HEK293 (cell line): ENCODE measurements around the gene RAD9B.

Experiments used
- CTCF ChIA-PET: fragments of 350-600 bp; formaldehyde crosslinking; extraction: SDS; loops from one replicate; lab custom pipeline; 2021; ENCODE audit warnings: antibody characterized with exemption; lab: Yijun Ruan, JAX
- POLR2A ChIA-PET: fragments of 300-600 bp; formaldehyde crosslinking; extraction: SDS; loops from one replicate; lab custom pipeline; 2020; ENCODE audit warnings: antibody characterized with exemption, inconsistent platforms; lab: Yijun Ruan, JAX
- H3K27ac ChIP-seq: fragments of 200-500 bp; sonication (Bioruptor generic); 2 replicates; pipeline ENCODE4 v1.5.1; 2014; ENCODE audit warnings: low read depth, low read length, control low read depth, inconsistent platforms; ENCODE audit errors: extremely low read depth
- H3K36me3 ChIP-seq, 2 experiments: fragments of 200-500 bp in 1 of 2; sonication (Bioruptor generic) in 1 of 2; 1 replicate in 1 of 2; 2 replicates in 1 of 2; pipeline ENCODE4 v1.5.1; 2014 to 2017; ENCODE audit warnings: inconsistent platforms in 2 of 2, low read length in 2 of 2; ENCODE audit not compliant: control insufficient read depth in 2 of 2, insufficient read depth in 1 of 2
- H3K4me1 ChIP-seq: fragments of 200-500 bp; sonication (Bioruptor generic); 2 replicates; pipeline ENCODE4 v1.5.1; 2014; ENCODE audit warnings: mild to moderate bottlenecking, low read length, inconsistent platforms; ENCODE audit not compliant: control insufficient read depth, insufficient read depth
- H3K4me3 ChIP-seq: 2 replicates; pipeline ENCODE4 v1.5.1; 2011; ENCODE audit warnings: low read depth, mild to moderate bottlenecking, control low read depth, low read length, moderate library complexity
- H3K9me3 ChIP-seq: fragments of 200-500 bp; sonication (Bioruptor generic); 2 replicates; pipeline ENCODE4 v1.5.1; 2014; ENCODE audit warnings: low read depth, low read length, inconsistent platforms; ENCODE audit not compliant: control insufficient read depth, insufficient read depth
- HOXD13 ChIP-seq: sonication (generic); formaldehyde crosslinking; IDR thresholded peaks from 2 replicates; pipeline ENCODE4 v1.8.0; 2022; ENCODE audit warnings: missing genetic modification reagents, borderline replicate concordance
- IKZF3 ChIP-seq: fragments of 450-650 bp; IDR thresholded peaks from 2 replicates; pipeline ENCODE4 v1.5.0; 2018; ENCODE audit warnings: missing biosample characterization, mild to moderate bottlenecking, missing genetic modification characterization, moderate library complexity
- ZBTB17 ChIP-seq: fragments of 450-650 bp; formaldehyde crosslinking; IDR thresholded peaks from 2 replicates; pipeline ENCODE4 v1.5.1; 2016; ENCODE audit warnings: missing biosample characterization, missing genetic modification characterization
- ZEB2 ChIP-seq: fragments of 450-650 bp; formaldehyde crosslinking; IDR thresholded peaks from 2 replicates; pipeline ENCODE4 v1.5.1; 2016; ENCODE audit warnings: missing biosample characterization, missing genetic modification characterization
- ZNF112 ChIP-seq: fragments of 450-650 bp; formaldehyde crosslinking; IDR thresholded peaks from 2 replicates; pipeline ENCODE4 v1.5.0; 2017; ENCODE audit warnings: missing biosample characterization, missing genetic modification characterization
- ZNF121 ChIP-seq: fragments of 450-650 bp; formaldehyde crosslinking; IDR thresholded peaks from 2 replicates; pipeline ENCODE4 v1.5.1; 2016; ENCODE audit warnings: missing biosample characterization, missing genetic modification characterization
- ZNF16 ChIP-seq: fragments of 450-650 bp; formaldehyde crosslinking; IDR thresholded peaks from 2 replicates; pipeline ENCODE4 v1.5.1; 2016; ENCODE audit warnings: low read depth, missing biosample characterization, missing genetic modification characterization
- ZNF221 ChIP-seq: fragments of 450-650 bp; formaldehyde crosslinking; IDR thresholded peaks from 2 replicates; pipeline ENCODE4 v1.5.1; 2017; ENCODE audit warnings: missing biosample characterization, missing genetic modification characterization, borderline replicate concordance
- ZNF341 ChIP-seq: fragments of 450-650 bp; formaldehyde crosslinking; IDR thresholded peaks from 2 replicates; pipeline ENCODE4; 2016; ENCODE audit warnings: low read depth, missing biosample characterization, missing genetic modification characterization
- ZNF514 ChIP-seq: fragments of 450-650 bp; formaldehyde crosslinking; IDR thresholded peaks from 2 replicates; pipeline ENCODE4 v1.5.1; 2016; ENCODE audit warnings: missing biosample characterization, missing genetic modification characterization
- ZNF600 ChIP-seq: fragments of 450-650 bp; formaldehyde crosslinking; IDR thresholded peaks from 2 replicates; pipeline ENCODE4 v1.5.1; 2016; ENCODE audit warnings: missing biosample characterization, missing genetic modification characterization
- ZNF837 ChIP-seq: fragments of 450-650 bp; formaldehyde crosslinking; IDR thresholded peaks from 2 replicates; pipeline ENCODE4 v1.5.1; 2016; ENCODE audit warnings: missing biosample characterization, missing genetic modification characterization
- TF ChIP-seq, protein P1 (sequence below): fragments of 450-650 bp; formaldehyde crosslinking; IDR thresholded peaks from 2 replicates; pipeline ENCODE4 v1.5.1; 2016; ENCODE audit warnings: missing biosample characterization, missing genetic modification characterization
- TF ChIP-seq, protein P2 (sequence below): fragments of 450-650 bp; formaldehyde crosslinking; IDR thresholded peaks from 2 replicates; pipeline ENCODE4 v1.5.1; 2016; ENCODE audit warnings: missing biosample characterization, missing genetic modification characterization
- TF ChIP-seq, protein P3 (sequence below): fragments of 450-650 bp; formaldehyde crosslinking; IDR thresholded peaks from 2 replicates; pipeline ENCODE4 v1.5.1; 2017; ENCODE audit warnings: missing biosample characterization, missing genetic modification characterization
- TF ChIP-seq, protein P4 (sequence below): fragments of 450-650 bp; formaldehyde crosslinking; IDR thresholded peaks from 2 replicates; pipeline ENCODE4 v1.5.0; 2017; ENCODE audit warnings: missing biosample characterization, missing genetic modification characterization, borderline replicate concordance

RAD9B gene

DNA sequence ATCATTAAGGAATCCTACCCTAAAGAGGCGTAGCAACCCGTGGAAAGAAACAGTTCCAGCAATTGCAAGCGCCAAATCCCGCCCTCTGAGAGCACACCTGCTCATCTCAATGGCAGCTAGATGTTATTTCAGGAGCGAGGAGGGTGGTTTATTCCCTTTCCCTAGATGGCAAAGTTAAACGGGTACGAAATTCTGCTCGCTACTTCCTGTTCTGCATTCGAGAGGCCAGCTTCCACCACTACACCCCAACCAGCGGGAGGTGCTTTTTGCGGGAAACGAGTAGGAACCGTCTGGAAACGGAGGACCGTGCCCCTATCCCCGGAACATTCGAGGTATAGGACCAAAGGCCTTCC is 756 bp upstream of the RAD9B start (continued):
- TF ChIP-seq ZNF16 (tag by site-specific recombination) (no peak), ZNF600 (tag by site-specific recombination) (peak; percentile 86), IKZF3 (tag by site-specific recombination) (peak; percentile 89; the same call in 1 of the 2 replicates), HOXD13 (no peak), ZNF341 (tag by site-specific recombination) (peak; percentile 60; the same call in 1 of the 2 replicates), ZEB2 (peak; percentile 53; the same call in 1 of the 2 replicates), ZNF112 (tag by site-specific recombination) (no peak)
- TF ChIP-seq, protein P1, sequence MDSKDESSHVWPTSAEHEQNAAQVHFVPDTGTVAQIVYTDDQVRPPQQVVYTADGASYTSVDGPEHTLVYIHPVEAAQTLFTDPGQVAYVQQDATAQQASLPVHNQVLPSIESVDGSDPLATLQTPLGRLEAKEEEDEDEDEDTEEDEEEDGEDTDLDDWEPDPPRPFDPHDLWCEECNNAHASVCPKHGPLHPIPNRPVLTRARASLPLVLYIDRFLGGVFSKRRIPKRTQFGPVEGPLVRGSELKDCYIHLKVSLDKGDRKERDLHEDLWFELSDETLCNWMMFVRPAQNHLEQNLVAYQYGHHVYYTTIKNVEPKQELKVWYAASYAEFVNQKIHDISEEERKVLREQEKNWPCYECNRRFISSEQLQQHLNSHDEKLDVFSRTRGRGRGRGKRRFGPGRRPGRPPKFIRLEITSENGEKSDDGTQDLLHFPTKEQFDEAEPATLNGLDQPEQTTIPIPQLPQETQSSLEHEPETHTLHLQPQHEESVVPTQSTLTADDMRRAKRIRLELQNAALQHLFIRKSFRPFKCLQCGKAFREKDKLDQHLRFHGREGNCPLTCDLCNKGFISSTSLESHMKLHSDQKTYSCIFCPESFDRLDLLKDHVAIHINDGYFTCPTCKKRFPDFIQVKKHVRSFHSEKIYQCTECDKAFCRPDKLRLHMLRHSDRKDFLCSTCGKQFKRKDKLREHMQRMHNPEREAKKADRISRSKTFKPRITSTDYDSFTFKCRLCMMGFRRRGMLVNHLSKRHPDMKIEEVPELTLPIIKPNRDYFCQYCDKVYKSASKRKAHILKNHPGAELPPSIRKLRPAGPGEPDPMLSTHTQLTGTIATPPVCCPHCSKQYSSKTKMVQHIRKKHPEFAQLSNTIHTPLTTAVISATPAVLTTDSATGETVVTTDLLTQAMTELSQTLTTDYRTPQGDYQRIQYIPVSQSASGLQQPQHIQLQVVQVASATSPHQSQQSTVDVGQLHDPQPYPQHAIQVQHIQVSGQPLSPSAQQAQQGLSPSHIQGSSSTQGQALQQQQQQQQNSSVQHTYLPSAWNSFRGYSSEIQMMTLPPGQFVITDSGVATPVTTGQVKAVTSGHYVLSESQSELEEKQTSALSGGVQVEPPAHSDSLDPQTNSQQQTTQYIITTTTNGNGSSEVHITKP (tag by site-specific recombination): peak; percentile 82

DNA sequence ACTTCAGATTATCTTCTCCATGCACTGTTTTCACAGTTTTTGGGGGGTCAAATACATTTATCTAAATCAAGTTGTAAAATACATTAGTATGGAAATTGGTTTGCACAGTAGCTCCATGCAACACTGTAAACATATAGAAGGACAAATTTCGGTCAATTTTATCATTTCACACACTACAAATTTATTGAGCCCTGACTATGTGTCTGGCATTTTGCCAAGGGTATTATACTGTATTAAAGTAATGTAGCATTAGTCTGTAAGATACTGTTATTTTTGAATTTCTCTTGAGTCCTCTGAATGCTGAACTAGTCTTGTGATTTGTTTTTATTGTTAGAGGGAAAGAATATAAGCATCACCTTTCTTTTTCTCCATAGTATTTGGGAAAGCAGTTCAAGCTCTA is 1.3 kb downstream of the RAD9B start:
- Histone ChIP-seq H3K27ac (no peak overlapping the region), H3K9me3 (no peaks in the 10 kb centered on the region), H3K36me3 (peaks cover 0 to 8% of the 10 kb centered on the region in 2 experiments; a peak in 1 of 3 replicates), H3K4me3 (no peak overlapping the region), H3K4me1 (peaks cover 12% of the 10 kb centered on the region)
- TF ChIP-seq ZBTB17 (tag by site-specific recombination): no peak
- TF ChIP-seq ZNF837 (tag by site-specific recombination): no peak
- no peak for TF ChIP-seq ZNF221 (tag by site-specific recombination)
- TF ChIP-seq, protein P2, sequence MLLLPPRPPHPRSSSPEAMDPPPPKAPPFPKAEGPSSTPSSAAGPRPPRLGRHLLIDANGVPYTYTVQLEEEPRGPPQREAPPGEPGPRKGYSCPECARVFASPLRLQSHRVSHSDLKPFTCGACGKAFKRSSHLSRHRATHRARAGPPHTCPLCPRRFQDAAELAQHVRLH (tag by site-specific recombination): no peak
- TF ChIP-seq, protein P3, sequence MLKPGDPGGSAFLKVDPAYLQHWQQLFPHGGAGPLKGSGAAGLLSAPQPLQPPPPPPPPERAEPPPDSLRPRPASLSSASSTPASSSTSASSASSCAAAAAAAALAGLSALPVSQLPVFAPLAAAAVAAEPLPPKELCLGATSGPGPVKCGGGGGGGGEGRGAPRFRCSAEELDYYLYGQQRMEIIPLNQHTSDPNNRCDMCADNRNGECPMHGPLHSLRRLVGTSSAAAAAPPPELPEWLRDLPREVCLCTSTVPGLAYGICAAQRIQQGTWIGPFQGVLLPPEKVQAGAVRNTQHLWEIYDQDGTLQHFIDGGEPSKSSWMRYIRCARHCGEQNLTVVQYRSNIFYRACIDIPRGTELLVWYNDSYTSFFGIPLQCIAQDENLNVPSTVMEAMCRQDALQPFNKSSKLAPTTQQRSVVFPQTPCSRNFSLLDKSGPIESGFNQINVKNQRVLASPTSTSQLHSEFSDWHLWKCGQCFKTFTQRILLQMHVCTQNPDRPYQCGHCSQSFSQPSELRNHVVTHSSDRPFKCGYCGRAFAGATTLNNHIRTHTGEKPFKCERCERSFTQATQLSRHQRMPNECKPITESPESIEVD: 0 out of 2 replicates have a peak, but pooled peaks have one; percentile 7
- ChIA-PET POLR2A (no interaction called here), CTCF (interaction anchor here (0.6 to 1.3 kb wide), 5 partner anchors 27 to 99 kb away, joined by 3 to 8 read pairs (median 4); partner anchors contain the start of gene ARPC3)

DNA sequence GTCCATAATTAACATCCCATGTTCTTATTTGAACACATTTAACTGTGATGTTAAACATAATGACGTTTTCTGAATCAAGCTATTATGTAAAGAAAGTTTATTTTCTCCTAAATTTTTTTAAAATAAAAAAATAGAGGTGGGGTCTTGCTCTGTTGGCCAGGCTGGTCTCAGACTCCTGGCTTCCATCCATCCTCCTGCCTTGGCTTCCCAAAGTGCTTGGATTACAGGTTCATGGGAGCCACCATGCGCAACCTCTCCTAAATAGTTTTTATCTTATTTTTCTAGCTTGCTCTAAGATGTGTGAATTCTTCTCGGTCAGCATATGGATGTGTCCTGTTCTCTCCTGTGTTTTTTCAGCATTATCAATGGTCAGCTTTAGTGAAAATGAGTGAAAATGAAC is 3.2 kb downstream of the RAD9B start:
- Histone ChIP-seq H3K36me3 (no peaks in the 10 kb centered on the region), H3K9me3 (no peaks in the 10 kb centered on the region), H3K4me1 (peaks cover 6% of the 10 kb centered on the region), H3K27ac (no peak overlapping the region), H3K4me3 (no peak overlapping the region)
- TF ChIP-seq ZNF121 (tag by site-specific recombination) (peak; percentile 69), ZNF514 (tag by site-specific recombination) (no peak)
- TF ChIP-seq, protein P4, sequence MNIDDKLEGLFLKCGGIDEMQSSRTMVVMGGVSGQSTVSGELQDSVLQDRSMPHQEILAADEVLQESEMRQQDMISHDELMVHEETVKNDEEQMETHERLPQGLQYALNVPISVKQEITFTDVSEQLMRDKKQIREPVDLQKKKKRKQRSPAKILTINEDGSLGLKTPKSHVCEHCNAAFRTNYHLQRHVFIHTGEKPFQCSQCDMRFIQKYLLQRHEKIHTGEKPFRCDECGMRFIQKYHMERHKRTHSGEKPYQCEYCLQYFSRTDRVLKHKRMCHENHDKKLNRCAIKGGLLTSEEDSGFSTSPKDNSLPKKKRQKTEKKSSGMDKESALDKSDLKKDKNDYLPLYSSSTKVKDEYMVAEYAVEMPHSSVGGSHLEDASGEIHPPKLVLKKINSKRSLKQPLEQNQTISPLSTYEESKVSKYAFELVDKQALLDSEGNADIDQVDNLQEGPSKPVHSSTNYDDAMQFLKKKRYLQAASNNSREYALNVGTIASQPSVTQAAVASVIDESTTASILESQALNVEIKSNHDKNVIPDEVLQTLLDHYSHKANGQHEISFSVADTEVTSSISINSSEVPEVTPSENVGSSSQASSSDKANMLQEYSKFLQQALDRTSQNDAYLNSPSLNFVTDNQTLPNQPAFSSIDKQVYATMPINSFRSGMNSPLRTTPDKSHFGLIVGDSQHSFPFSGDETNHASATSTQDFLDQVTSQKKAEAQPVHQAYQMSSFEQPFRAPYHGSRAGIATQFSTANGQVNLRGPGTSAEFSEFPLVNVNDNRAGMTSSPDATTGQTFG: no peak
- CTCF ChIA-PET: interaction anchor here (0.8 kb wide), 1 partner anchor 97 kb away, joined by 4 read pairs; no protein-coding TSS in a partner anchor
- POLR2A ChIA-PET: interaction anchor here (1.2 kb wide), 1 partner anchor 37 kb away, joined by 3 read pairs; the partner anchor contains the start of genes FAM216A and GPN3
